H1 (cell line): ENCODE results near the gene ISX. TPM values are rescaled to one million over a fixed set of nuclear protein-coding genes. Genes with fewer than 3 reads are reported as not detected.

Experiments
- POU5F1 ChIP-seq: IDR thresholded peaks from 2 replicates; pipeline ENCODE4 v1.6.1; 2011; ENCODE audit warnings: low read depth, mild to moderate bottlenecking, low read length, moderate library complexity
- SAP30 ChIP-seq: fragments of 300-600 bp; sonication (generic); IDR thresholded peaks from 2 replicates; pipeline ENCODE4 v1.7.1; 2012; ENCODE audit warnings: low read length, moderate library complexity, mild to moderate bottlenecking, inconsistent platforms; ENCODE audit not compliant: insufficient read depth, insufficient replicate concordance
- polyA plus RNA-seq, 7 experiments: library from polyadenylated mRNA; depleted of rRNA in 3 of 7; stranded (reverse) in 5 of 7; unstranded in 2 of 7; fragments of >200 nt in 5 of 7; fragments of 200-250 nt in 2 of 7; gene quantifications; 1 replicate in 5 of 7; 2 replicates in 1 of 7; 4 replicates in 1 of 7; pipeline versions ENCODE4 v1.2.1 to v1.2.3, GENCODE V29; 2011 to 2013; ENCODE audit warnings: missing spikeins in 2 of 7, mixed read lengths in 2 of 7
- total RNA-seq: library from RNA; stranded (reverse); fragmentation: NEBNext Ultra II Directional; extraction: Animal tissue kit (Norgen Biotek cat#: 25700); gene quantifications from 2 replicates; pipeline ENCODE4 v1.2.1, GENCODE V29; 2021

Gene ISX
- total and polyA plus RNA-seq, 2 of the 8 experiments (the other 6 are each of a cell fraction or from before 2014, with no cell fraction given), result not detected

DNA sequence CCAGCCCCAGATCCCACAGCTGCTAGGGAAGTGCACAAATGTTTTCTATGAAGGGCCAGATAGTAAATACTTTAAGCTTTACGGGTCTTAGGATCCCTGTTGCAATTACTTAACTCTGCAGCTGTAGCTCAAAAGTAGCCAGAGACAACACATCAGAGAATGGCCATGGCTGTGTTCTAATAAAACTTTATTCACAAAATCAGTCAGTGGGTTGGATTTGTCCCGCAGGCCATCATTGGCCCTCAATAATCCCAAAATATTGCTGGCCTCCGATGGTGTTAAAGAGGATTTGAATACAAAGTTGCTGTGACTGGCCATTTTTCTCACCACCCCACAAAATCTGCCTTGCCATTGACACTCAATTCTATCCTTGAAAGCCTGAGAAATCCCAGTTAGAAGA lies 49.6 kb downstream of the ISX start (continued):
- TF ChIP-seq SAP30 (no peak), POU5F1 (no peak)
- TF ChIP-seq, all 59 proteins: peak for 0
